SU-DHL-6 (cell line): ENCODE data around the gene METTL6.

Experiments used
- H2AFZ ChIP-seq: fragments of 200-600 bp; sonication (generic); 2 replicates; pipeline ENCODE4 v1.6.1; 2014; ENCODE audit warnings: low read depth, mild to moderate bottlenecking, moderate library complexity, mixed read lengths, antibody characterized with exemption, low read length; ENCODE audit not compliant: severe bottlenecking
- H3F3A ChIP-seq: fragments of 200-600 bp; shearing (Covaris generic); 2 replicates; pipeline ENCODE4 v1.6.0; 2016; ENCODE audit warnings: antibody characterized with exemption, mild to moderate bottlenecking; ENCODE audit not compliant: insufficient read depth
- H3K27ac ChIP-seq: fragments of 200-600 bp; sonication (generic); 2 replicates; pipeline ENCODE4 v1.5.1; 2016; ENCODE audit warnings: low read depth, mild to moderate bottlenecking, low read length, moderate library complexity, mixed read lengths
- H3K27me3 ChIP-seq: fragments of 200-600 bp; sonication (generic), shearing (Covaris generic); 2 replicates; pipeline ENCODE4 v1.6.0; 2014; ENCODE audit warnings: mild to moderate bottlenecking, low read length
- H3K36me3 ChIP-seq: fragments of 200-600 bp; sonication (generic); 2 replicates; pipeline ENCODE4 v1.6.1; 2014; ENCODE audit warnings: mild to moderate bottlenecking, low read length, mixed read lengths
- H3K4me2 ChIP-seq: fragments of 300-600, 200-600 bp; shearing (Covaris generic), sonication (generic); 2 replicates; pipeline ENCODE4 v1.6.0; 2014; ENCODE audit warnings: low read length, low read depth, mild to moderate bottlenecking; ENCODE audit not compliant: poor library complexity, severe bottlenecking
- H3K4me3 ChIP-seq: fragments of 200-600 bp; sonication (generic); 2 replicates; pipeline ENCODE4 v1.5.1; 2014; ENCODE audit warnings: antibody characterized with exemption, low read length, mild to moderate bottlenecking, mixed read lengths; ENCODE audit not compliant: insufficient read depth, poor library complexity, severe bottlenecking
- H3K79me2 ChIP-seq: fragments of 200-600 bp; sonication (generic); 2 replicates; pipeline ENCODE4 v1.6.1; 2014; ENCODE audit warnings: mild to moderate bottlenecking, low read length, moderate library complexity; ENCODE audit not compliant: insufficient read depth
- H3K9ac ChIP-seq: fragments of 200-600 bp; sonication (generic); 2 replicates; pipeline ENCODE4 v1.7.0; 2014; ENCODE audit warnings: mild to moderate bottlenecking, low read length
- H3K9me2 ChIP-seq: fragments of 200-600 bp; sonication (generic); replicated peaks from 2 replicates; pipeline ENCODE4 v1.6.1; 2014; ENCODE audit warnings: low read length; ENCODE audit not compliant: insufficient read depth
- H3K9me3 ChIP-seq: fragments of 200-600 bp; sonication (generic); 2 replicates; pipeline ENCODE4 v1.6.1; 2014; ENCODE audit warnings: low read length, mixed read lengths; ENCODE audit not compliant: insufficient read depth
- H4K20me1 ChIP-seq: fragments of 200-600 bp; sonication (generic); 2 replicates; pipeline ENCODE4 v1.6.1; 2014; ENCODE audit warnings: low read depth, mild to moderate bottlenecking, antibody characterized with exemption, low read length, moderate library complexity, mixed read lengths
- CTCF ChIP-seq: fragments of 200-600 bp; sonication (generic); IDR thresholded peaks from one replicate; pipeline ENCODE4 v1.5.1; 2017; ENCODE audit warnings: antibody characterized with exemption, mild to moderate bottlenecking, low read length, moderate library complexity; ENCODE audit not compliant: insufficient read depth, poor library complexity, severe bottlenecking
- EZH2phosphoT487 ChIP-seq: fragments of 200-600 bp; sonication (generic), shearing (Covaris generic); conservative IDR thresholded peaks from 2 replicates; pipeline ENCODE4 v1.6.1; 2018; ENCODE audit warnings: mild to moderate bottlenecking, antibody characterized with exemption, low read length, moderate library complexity, mixed read lengths

Gene METTL6

GRCh38 chr3:15467227-15468181 is 40.2 kb upstream of the METTL6 start:
- Histone ChIP-seq H3K9me2 (no peaks in the 10 kb centered on the region), H4K20me1 (no peaks in the 10 kb centered on the region), H3K4me3 (no peak overlapping the region), H3K4me2 (no peak overlapping the region), H3K27me3 (no peaks in the 10 kb centered on the region), H3K36me3 (no peaks in the 10 kb centered on the region), H3K9ac (no peak overlapping the region), H2AFZ (no peak overlapping the region), H3F3A (no peaks in the 10 kb centered on the region), H3K9me3 (no peaks in the 10 kb centered on the region), H3K79me2 (no peaks in the 10 kb centered on the region), H3K27ac (no peak overlapping the region)
- TF ChIP-seq EZH2phosphoT487 (no peak), CTCF (no peak)

GRCh38 chr3:15465876-15466585 is 38.7 kb upstream of the METTL6 start:
- H3K4me3 ChIP-seq = no peak overlapping the region
- no peaks in the 10 kb centered on the region for H3K9me3 ChIP-seq
- H3K9me2 ChIP-seq = no peaks in the 10 kb centered on the region
- no peaks in the 10 kb centered on the region for H3K79me2 ChIP-seq
- no peaks in the 10 kb centered on the region for H3K27me3 ChIP-seq
- H3K4me2 ChIP-seq = no peak overlapping the region
- no peak overlapping the region for H3K9ac ChIP-seq
- H3K27ac ChIP-seq = no peak overlapping the region
- no peaks in the 10 kb centered on the region for H3K36me3 ChIP-seq
- H3F3A ChIP-seq = no peaks in the 10 kb centered on the region
- no peaks in the 10 kb centered on the region for H4K20me1 ChIP-seq
- H2AFZ ChIP-seq = no peak overlapping the region
- TF ChIP-seq CTCF (no peak), EZH2phosphoT487 (no peak)

GRCh38 chr3:15462451-15462850 is 35.1 kb upstream of the METTL6 start:
- Histone ChIP-seq H3K27me3 (no peaks in the 10 kb centered on the region), H3K27ac (no peak overlapping the region), H3K4me3 (no peak overlapping the region), H3K36me3 (no peaks in the 10 kb centered on the region), H3K79me2 (no peaks in the 10 kb centered on the region), H3K4me2 (no peak overlapping the region), H4K20me1 (no peaks in the 10 kb centered on the region), H3K9me2 (no peaks in the 10 kb centered on the region), H2AFZ (no peak overlapping the region), H3F3A (no peaks in the 10 kb centered on the region), H3K9me3 (no peaks in the 10 kb centered on the region), H3K9ac (no peak overlapping the region)
- no peak for TF ChIP-seq EZH2phosphoT487
- no peak for TF ChIP-seq CTCF
